GM19395 (cell line): Measurements from ENCODE around the gene CRYGN.

Experiments
- ATAC-seq: cut with Tn5 transposase; IDR thresholded peaks from one replicate; pipeline ENCODE4 v1.9.1; 2021; ENCODE audit warnings: mild to moderate bottlenecking, moderate library complexity; ENCODE audit not compliant: unreplicated experiment

The CRYGN gene

DNA sequence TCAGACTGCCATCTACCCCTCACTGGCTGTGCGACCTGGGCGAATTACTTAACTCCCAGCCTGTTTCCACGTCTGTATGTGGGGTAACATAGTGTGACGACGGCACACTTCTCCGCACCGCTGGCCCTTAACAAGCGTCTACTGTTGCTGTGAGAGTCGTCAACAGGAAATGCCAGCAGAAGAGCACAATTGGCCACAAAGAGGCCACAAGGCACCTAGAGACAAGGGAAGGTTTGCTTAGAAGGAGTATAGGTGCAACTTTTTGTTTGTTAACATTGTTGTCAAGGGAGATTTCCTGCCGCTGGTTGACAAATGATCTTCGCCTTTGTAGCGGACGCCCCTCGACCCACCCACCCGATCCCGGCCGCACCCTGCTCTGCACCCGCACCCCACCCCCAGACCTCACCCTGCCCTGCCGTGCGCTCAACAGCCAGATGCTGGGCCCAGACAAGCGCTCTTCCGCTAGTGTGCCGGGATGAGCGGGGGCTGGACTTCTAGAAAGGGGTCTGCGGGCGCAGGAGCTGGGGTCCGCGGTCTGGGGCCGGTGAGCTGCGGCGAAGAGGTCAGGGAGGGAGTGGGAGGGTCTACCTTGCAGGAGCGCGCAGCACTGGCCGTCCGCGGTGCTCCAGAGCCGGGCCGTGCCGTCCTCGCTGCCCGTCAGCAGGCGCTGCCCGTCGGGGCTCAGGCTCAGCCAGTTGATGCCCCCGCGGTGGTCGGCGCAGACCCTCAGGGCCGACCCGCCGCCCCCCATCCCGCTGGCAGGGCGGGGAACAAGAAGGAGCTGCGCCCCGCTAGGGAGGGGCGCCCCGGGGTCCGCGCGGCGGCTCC lies 30.9 kb downstream of the CRYGN start:
- ATAC-seq = no peak

DNA sequence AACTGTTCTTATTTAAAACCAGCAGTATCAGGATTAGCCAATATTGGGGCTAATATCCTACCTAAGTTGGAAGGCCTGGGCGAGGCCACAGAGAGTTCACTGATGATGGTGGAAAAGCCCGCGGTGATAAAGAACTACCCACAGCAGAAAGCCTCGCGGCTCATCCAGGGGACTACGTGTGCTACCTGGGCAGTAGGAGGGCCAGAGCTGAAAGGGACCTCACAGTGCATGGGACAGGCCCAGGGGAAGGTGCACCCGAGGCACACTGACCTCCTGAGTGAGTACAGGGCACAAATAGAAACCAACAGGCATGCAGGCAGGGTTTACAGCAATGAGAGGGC lies 31.5 kb downstream of the CRYGN start:
- no peak for ATAC-seq

- no peak for ATAC-seq
These were observed 32.9 kb downstream of the CRYGN start for GRCh38 chr7:151406886-151407583.

DNA sequence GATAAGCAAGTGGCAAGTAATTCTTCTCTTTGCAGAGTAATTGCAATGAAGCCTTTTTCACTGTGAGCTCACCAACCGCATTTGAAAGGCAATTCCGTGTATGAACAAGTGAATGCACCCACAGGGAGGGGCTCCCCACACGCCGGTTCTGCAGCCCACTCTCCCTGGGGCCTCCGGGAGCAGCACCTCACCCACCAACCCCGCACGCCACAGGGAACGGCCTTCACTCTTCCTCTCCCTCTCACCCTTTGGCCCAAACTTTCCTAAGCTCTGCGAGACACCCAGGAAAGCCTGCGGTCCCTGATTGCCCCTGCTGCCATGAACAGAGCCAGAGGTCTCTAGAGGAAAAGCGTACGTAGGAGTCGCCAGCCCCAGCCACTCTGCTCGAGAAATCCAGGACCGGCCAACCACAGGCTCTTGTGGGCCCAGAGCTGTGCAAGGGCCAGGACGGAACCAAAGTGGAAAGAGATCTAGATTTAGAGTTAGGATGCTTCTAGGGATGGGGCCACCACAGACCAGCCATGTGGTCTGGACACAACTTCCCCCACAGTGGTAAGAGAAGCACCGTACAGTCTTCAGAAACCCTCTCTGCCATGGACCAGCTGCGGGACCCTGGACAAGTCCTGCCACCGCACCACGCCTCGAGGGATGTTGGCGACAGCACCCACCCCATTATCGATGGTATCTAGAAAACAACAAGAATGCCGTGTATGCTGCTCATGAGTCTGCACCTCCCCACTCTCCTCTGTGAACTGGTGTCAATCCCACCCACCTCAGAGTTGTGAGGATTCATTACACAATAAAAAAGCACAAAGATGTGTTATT lies 33.7 kb downstream of the CRYGN start:
- ATAC-seq = no peak

GRCh38 chr7:151405588-151405987 lies 34.4 kb downstream of the CRYGN start:
- ATAC-seq = no peak

- no peak for ATAC-seq
These were observed 34.9 kb downstream of the CRYGN start for GRCh38 chr7:151405056-151405455.

GRCh38 chr7:151404216-151405011 lies 35.5 kb downstream of the CRYGN start:
- ATAC-seq = no peak

DNA sequence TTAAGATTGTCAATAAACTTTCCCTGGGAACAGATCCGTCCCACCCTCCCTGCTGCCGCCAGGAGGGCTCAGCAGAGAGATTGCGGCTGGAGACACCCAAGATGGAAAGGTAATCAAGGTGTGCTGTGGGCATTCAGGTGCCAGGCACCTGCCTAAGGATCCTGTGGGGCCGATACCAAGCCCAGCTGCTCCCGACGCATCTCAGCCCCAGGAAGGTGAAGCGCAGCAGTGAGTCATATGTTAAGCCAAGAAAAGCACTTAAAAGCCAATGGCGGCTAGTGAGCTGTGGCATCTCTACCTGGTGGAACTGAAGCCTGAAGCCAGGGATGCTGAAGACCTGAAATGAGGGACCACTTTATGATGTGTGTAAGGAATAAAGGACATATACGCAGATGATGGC lies 36.2 kb downstream of the CRYGN start:
- ATAC-seq = no peak

GRCh38 chr7:151402029-151402835 lies 37.7 kb downstream of the CRYGN start:
- no peak for ATAC-seq

DNA sequence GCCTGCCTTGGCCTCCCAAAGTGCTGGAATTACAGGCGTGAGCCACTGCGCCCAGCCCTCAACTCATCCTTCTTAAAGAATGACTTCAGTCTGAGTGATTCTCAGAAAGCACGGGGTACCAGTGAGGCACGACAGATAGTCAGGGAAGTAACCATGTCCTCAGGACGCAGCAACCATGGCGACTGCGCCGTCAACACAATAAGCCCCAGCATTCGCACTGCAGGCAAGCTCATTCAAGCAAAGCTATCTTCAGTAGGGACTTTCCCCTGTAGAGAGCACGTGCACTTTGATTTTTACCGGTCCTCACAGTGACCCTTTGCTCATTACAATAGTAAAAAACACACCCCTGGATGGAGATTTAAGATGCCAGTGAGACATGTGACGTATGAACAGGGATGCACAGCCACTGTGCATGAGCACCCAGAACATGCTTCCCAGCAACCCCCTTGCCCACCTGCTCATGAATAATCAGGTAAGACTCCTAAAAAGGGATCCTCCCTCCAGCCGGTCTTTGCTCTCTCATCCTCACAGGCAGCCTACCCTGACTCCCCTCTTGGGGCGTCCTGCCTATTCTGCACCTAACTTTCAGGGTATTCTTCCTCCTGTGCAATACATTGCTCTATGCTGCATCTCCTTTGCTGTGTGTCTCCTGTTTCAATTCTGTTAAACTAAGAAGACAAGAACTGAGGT lies 39.2 kb downstream of the CRYGN start:
- ATAC-seq = no peak

- ATAC-seq = no peak
These were observed 40.0 kb downstream of the CRYGN start for GRCh38 chr7:151399906-151400305.

DNA sequence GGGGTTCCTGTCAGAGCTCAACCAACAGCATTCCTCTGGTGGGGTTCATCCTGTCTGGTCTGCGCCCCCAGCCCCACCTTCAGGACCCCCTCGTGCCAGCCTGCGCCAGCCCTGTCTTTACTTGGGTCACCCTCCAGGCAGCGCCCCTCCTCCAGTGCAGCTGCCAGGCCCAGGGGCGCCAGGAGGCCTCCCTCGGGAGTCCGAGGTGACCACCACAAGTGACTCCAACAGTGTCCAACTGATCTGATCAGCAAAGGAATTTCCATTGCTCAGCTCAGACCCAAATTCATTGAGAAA lies 40.7 kb downstream of the CRYGN start:
- ATAC-seq = no peak

DNA sequence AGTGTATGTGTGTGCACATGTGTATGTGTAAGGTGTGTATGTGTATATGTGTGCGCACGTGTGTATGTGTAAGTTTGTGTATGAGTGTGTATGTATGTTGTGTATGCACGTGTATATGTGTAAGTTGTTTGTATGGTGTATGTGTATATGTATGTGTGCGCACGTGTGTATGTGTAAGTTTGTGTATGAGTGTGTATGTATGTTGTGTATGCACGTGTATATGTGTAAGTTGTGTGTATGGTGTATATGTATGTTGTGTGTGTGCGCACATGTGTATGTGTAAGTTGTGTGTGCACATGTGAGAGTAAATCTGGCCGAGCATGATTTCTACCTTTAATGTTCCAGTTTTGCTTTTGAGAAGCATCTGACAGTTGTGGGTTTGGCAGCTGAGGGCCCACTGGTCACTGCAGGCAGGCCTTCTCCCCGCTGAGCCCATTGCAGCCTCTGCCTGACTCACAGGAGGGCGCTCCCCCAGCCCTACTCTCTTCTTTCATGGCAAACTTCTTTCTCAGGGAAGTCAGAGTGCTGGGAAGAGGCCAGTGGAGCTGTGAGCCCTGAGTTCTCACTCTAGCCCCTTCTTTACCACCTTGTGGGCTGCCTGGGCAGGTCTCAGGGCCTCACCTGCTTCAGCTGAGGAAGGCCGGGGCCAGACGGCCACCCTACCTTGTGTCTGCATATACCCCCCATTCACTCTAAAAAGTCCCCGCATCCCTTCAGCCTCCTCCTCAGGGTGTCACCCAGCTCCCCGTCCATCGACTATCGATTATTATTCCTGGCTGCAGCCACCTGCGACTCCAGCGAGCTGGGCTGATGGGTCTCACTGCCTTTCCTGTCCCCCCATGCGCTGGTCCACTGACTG lies 41.3 kb downstream of the CRYGN start:
- no peak for ATAC-seq

- ATAC-seq = no peak
These were observed 42.9 kb downstream of the CRYGN start for GRCh38 chr7:151397026-151397425.

DNA sequence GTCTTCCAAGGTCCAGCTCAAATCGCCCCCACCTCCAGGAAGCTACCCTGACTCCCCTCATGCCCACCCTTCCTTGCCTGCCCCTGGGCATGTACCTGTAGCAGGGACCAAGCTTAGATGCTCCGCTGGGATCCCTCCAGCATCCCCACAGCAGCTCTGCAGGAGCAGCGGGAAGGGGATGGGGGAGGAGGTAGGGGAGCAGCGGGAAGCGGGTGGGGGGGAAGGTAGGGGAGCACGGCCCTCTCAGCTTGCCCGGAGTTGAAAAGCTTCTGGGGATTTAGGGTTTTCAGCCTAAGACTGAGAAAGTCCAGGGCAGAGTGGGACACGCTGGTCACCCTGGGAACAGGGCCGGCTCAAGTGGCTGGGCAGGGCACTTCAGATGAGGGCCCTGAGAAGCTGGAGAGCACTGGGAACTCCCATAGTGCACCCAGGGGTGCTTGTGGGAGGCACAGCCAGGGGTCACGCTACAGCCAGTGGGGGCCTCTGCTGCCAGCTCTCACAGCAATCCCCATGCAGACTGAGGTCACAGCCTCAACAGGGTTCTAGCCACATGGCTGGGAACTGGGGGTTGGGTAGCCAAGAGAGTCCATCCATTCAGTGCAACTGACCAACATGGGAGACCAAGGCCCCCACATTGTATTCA lies 43.5 kb downstream of the CRYGN start:
- no peak for ATAC-seq

- no peak for ATAC-seq
These were observed 44.9 kb downstream of the CRYGN start for GRCh38 chr7:151395036-151395367.

- ATAC-seq = no peak
These were observed 45.6 kb downstream of the CRYGN start for GRCh38 chr7:151394076-151395035.
